HG03025 (cell line): ENCODE measurements around the gene MUC5AC.
"Not testable (repeated sequence)": the region's sequence is repeated elsewhere in the genome, so short reads cannot be mapped to it uniquely, and the experiment has no call there.

Experiments used
- ATAC-seq: cut with Tn5 transposase; IDR thresholded peaks from one replicate; pipeline ENCODE4 v1.9.1; 2021; ENCODE audit warnings: mild to moderate bottlenecking, moderate library complexity; ENCODE audit not compliant: unreplicated experiment, low FRiP score

MUC5AC gene

DNA sequence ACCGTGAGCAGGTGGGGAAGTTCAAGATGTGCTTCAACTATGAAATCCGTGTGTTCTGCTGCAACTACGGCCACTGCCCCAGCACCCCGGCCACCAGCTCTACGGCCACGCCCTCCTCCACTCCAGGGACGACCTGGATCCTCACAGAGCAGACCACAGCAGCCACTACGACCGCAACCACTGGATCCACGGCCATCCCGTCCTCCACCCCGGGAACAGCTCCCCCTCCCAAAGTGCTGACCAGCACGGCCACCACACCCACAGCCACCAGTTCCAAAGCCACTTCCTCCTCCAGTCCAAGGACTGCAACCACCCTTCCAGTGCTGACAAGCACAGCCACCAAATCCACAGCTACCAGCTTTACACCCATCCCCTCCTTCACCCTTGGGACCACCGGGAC is 88.0 kb downstream of the MUC5AC start:
- not testable (repeated sequence) for ATAC-seq

DNA sequence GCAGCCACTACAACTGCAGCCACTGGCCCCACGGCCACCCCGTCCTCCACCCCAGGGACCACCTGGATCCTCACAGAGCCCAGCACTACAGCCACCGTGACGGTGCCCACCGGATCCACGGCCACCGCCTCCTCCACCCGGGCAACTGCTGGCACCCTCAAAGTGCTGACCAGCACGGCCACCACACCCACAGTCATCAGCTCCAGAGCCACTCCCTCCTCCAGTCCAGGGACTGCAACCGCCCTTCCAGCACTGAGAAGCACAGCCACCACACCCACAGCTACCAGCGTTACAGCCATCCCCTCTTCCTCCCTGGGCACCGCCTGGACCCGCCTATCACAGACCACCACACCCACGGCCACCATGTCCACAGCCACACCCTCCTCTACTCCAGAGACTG is 88.5 kb downstream of the MUC5AC start:
- ATAC-seq, result not testable (repeated sequence)

DNA sequence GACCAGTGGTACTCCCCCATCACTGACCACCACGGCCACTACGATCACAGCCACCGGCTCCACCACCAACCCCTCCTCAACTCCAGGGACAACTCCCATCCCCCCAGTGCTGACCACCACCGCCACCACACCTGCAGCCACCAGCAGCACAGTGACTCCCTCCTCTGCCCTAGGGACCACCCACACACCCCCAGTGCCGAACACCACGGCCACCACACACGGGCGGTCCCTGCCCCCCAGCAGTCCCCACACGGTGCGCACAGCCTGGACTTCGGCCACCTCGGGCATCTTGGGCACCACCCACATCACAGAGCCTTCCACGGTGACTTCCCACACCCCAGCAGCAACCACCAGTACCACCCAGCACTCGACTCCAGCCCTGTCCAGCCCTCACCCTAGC is 89.3 kb downstream of the MUC5AC start:
- not testable (repeated sequence) for ATAC-seq

DNA sequence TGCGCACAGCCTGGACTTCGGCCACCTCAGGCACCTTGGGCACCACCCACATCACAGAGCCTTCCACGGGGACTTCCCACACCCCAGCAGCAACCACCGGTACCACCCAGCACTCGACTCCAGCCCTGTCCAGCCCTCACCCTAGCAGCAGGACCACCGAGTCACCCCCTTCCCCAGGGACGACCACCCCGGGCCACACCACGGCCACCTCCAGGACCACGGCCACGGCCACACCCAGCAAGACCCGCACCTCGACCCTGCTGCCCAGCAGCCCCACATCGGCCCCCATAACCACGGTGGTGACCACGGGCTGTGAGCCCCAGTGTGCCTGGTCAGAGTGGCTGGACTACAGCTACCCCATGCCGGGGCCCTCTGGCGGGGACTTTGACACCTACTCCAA is 91.2 kb downstream of the MUC5AC start:
- ATAC-seq, result not testable (repeated sequence)

DNA sequence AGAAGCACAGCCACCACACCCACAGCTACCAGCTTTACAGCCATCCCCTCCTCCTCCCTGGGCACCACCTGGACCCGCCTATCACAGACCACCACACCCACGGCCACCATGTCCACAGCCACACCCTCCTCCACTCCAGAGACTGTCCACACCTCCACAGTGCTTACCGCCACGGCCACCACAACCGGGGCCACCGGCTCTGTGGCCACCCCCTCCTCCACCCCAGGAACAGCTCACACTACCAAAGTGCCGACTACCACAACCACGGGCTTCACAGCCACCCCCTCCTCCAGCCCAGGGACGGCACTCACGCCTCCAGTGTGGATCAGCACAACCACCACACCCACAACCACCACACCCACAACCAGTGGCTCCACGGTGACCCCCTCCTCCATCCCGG is 92.7 kb downstream of the MUC5AC start:
- ATAC-seq, result not testable (repeated sequence)
